Ishikawa (cell line): Measurements from ENCODE around the gene ITIH1.

Experiments
- CEBPB ChIP-seq: IDR thresholded peaks from 2 replicates; pipeline ENCODE4 v1.6.1; 2012
- CREB1 ChIP-seq: IDR thresholded peaks from 2 replicates; pipeline ENCODE4 v1.6.1; 2012; ENCODE audit warnings: low read depth
- EGR1 ChIP-seq: IDR thresholded peaks from 2 replicates; pipeline ENCODE4 v1.6.1; 2012
- EP300 ChIP-seq: IDR thresholded peaks from 2 replicates; pipeline ENCODE4 v1.6.1; 2012; ENCODE audit warnings: borderline replicate concordance
- FOXM1 ChIP-seq: IDR thresholded peaks from 2 replicates; pipeline ENCODE4 v1.6.1; 2012; ENCODE audit warnings: low read depth, borderline replicate concordance
- NFIC ChIP-seq: IDR thresholded peaks from 2 replicates; pipeline ENCODE4 v1.6.1; 2012
- RAD21 ChIP-seq: IDR thresholded peaks from 2 replicates; pipeline ENCODE4 v1.6.1; 2012; ENCODE audit warnings: low read depth
- REST ChIP-seq: IDR thresholded peaks from 2 replicates; pipeline ENCODE4 v1.6.1; 2012; ENCODE audit warnings: low read depth, mild to moderate bottlenecking
- TAF1 ChIP-seq: IDR thresholded peaks from 2 replicates; pipeline ENCODE4 v1.6.1; 2012; ENCODE audit warnings: low read depth, mild to moderate bottlenecking
- TCF12 ChIP-seq: IDR thresholded peaks from 2 replicates; pipeline ENCODE4 v1.6.1; 2012; ENCODE audit warnings: low read depth
- TEAD4 ChIP-seq: IDR thresholded peaks from 2 replicates; pipeline ENCODE4 v1.6.1; 2012
- USF1 ChIP-seq: IDR thresholded peaks from 2 replicates; pipeline ENCODE4 v1.6.1; 2012
- YY1 ChIP-seq: IDR thresholded peaks from 2 replicates; pipeline ENCODE4 v1.6.1; 2012; ENCODE audit warnings: low read depth
- ZBTB7A ChIP-seq: IDR thresholded peaks from 2 replicates; pipeline ENCODE4 v1.6.1; 2012; ENCODE audit warnings: low read depth
- TF ChIP-seq, protein P1 (sequence below): IDR thresholded peaks from 2 replicates; pipeline ENCODE4 v1.6.1; 2012

Gene ITIH1

GRCh38 chr3:52779837-52780585 is 2.6 kb downstream of the ITIH1 start:
- no peak for TF ChIP-seq CREB1
- no peak for TF ChIP-seq USF1

DNA sequence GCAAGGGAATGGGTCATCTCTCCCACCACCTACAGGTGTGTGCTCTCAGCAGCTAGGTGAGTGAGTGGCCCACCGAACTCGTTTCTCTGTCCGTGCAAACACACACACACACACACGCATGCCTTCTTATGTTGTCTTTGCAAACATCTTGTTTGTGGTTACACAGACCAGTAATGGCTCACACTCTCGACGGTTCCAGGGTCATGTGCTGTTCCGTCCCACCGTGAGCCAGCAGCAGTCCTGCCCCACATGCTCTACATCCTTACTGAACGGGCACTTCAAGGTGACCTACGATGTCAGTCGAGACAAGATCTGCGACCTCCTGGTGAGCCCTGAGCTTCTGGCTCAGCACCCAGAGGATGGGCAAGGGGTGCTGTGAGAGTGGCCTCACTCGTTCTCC is 4.3 kb downstream of the ITIH1 start:
- no peak for TF ChIP-seq CEBPB
- no peak for TF ChIP-seq RAD21
- TF ChIP-seq EGR1, result no peak
- no peak for TF ChIP-seq FOXM1
- no peak for TF ChIP-seq EP300
- TF ChIP-seq ZBTB7A, result no peak
- TF ChIP-seq REST, result no peak
- no peak for TF ChIP-seq TEAD4
- TF ChIP-seq TAF1, result no peak
- TF ChIP-seq CREB1, result no peak

- TF ChIP-seq REST, result peak; percentile 51
- TF ChIP-seq, protein P1, sequence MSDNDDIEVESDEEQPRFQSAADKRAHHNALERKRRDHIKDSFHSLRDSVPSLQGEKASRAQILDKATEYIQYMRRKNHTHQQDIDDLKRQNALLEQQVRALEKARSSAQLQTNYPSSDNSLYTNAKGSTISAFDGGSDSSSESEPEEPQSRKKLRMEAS, result no peak
- no peak for TF ChIP-seq TCF12
- TF ChIP-seq NFIC, result no peak
These were observed 5.2 kb downstream of the ITIH1 start for GRCh38 chr3:52782412-52783210.

DNA sequence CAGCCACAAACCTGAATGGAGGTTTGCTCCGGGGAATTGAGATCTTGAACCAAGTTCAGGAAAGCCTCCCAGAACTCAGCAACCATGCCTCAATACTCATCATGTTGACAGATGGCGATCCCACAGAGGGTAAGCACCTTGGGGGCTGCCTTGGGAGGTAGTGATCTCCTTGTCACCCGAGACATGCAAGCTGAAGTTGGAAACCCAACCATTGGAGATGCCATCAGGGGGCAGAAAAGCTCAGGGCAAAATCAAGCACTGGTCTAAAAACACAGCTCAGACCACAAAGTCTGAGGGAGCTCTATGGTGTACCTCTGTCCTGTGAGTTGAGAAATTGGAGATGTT is 5.8 kb downstream of the ITIH1 start:
- TF ChIP-seq TCF12 (no peak), YY1 (no peak), FOXM1 (no peak), ZBTB7A (no peak), EP300 (no peak), EGR1 (no peak), CEBPB (no peak), CREB1 (no peak), RAD21 (no peak), TAF1 (no peak), NFIC (no peak), REST (no peak), USF1 (no peak), TEAD4 (no peak)
- TF ChIP-seq, protein P1, result no peak
